WTC11 (cell line): ENCODE data around the gene OSBPL6. TPM values are rescaled to one million over a fixed set of nuclear protein-coding genes. Genes with fewer than 3 reads are reported as not detected.

Experiments used
- ATAC-seq: fragments of 200-7000 bp; cut with Tn5 transposase; 2 replicates; pipeline ENCODE4 v1.10.0; 2021; ENCODE audit warnings: mild to moderate bottlenecking, moderate library complexity
- CTCF ChIA-PET: fragments of 300-600 bp; sonication (Branson Sonifier 250); formaldehyde crosslinking; loops from one replicate; lab custom pipeline; 2021; ENCODE audit warnings: antibody characterized with exemption; lab: Charles Lee
- POLR2A ChIA-PET: fragments of 350-600 bp; sonication (Branson Sonifier 250); formaldehyde crosslinking; loops from one replicate; lab custom pipeline; 2021; ENCODE audit warnings: antibody characterized with exemption; lab: Charles Lee
- DNase-seq: peaks from one replicate; pipeline ENCODE4 v3.0.0; 2021; ENCODE audit warnings: low spot score
- H3K27ac Mint-ChIP-seq: 2 replicates; pipeline ENCODE4 v1.8.0; 2021; ENCODE audit warnings: mixed read lengths
- H3K27me3 Mint-ChIP-seq: 2 replicates; pipeline ENCODE4 v1.8.0; 2021; ENCODE audit warnings: low read depth, mild to moderate bottlenecking, moderate library complexity, mixed read lengths
- H3K36me3 Mint-ChIP-seq: 2 replicates; pipeline ENCODE4 v1.8.0; 2021; ENCODE audit warnings: mixed read lengths
- H3K4me1 Mint-ChIP-seq: 2 replicates; pipeline ENCODE4 v1.8.0; 2022; ENCODE audit warnings: mixed read lengths
- H3K4me3 Mint-ChIP-seq: 2 replicates; pipeline ENCODE4 v1.8.0; 2021; ENCODE audit warnings: mild to moderate bottlenecking, moderate library complexity, mixed read lengths
- H3K9me3 Mint-ChIP-seq: 2 replicates; pipeline ENCODE4 v1.8.0; 2021; ENCODE audit warnings: mixed read lengths
- CREB1 ChIP-seq: sonication (generic); formaldehyde crosslinking; IDR thresholded peaks from 2 replicates; pipeline ENCODE4 v1.8.0; 2023; ENCODE audit warnings: mild to moderate bottlenecking, missing genetic modification reagents
- ETV6 ChIP-seq: sonication (generic); formaldehyde crosslinking; IDR thresholded peaks from 2 replicates; pipeline ENCODE4 v1.8.1; 2022; ENCODE audit warnings: mild to moderate bottlenecking, missing genetic modification reagents
- FOXJ3 ChIP-seq: sonication (generic); formaldehyde crosslinking; IDR thresholded peaks from 2 replicates; pipeline ENCODE4 v1.9.0; 2021; ENCODE audit warnings: missing genetic modification reagents, mild to moderate bottlenecking, borderline replicate concordance
- GTF2I ChIP-seq: fragments of 250-450 bp; sonication (Bioruptor Pico); conservative IDR thresholded peaks from 2 replicates; pipeline ENCODE4 v1.4.0; 2021; ENCODE audit warnings: mild to moderate bottlenecking
- JUN ChIP-seq: sonication (generic); formaldehyde crosslinking; IDR thresholded peaks from 2 replicates; pipeline ENCODE4 v1.8.0; 2023; ENCODE audit warnings: mild to moderate bottlenecking, missing genetic modification reagents
- NR1H2 ChIP-seq: sonication (generic); formaldehyde crosslinking; IDR thresholded peaks from 2 replicates; pipeline ENCODE4 v1.9.0; 2021; ENCODE audit warnings: mild to moderate bottlenecking, moderate library complexity, missing genetic modification reagents
- NR2C2 ChIP-seq: sonication (generic); formaldehyde crosslinking; IDR thresholded peaks from 2 replicates; pipeline ENCODE4 v1.8.0; 2022; ENCODE audit warnings: mild to moderate bottlenecking, missing genetic modification reagents
- SMAD4 ChIP-seq: sonication (generic); formaldehyde crosslinking; IDR thresholded peaks from 2 replicates; pipeline ENCODE4 v1.8.0; 2022; ENCODE audit warnings: mild to moderate bottlenecking, missing genetic modification reagents
- ZNF263 ChIP-seq: sonication (generic); formaldehyde crosslinking; IDR thresholded peaks from 2 replicates; pipeline ENCODE4 v1.8.1; 2022; ENCODE audit warnings: low read depth, mild to moderate bottlenecking, moderate library complexity, missing genetic modification reagents
- ZNF416 ChIP-seq: fragments of 250-450 bp; sonication (Bioruptor Pico); IDR thresholded peaks from 2 replicates; pipeline ENCODE4 v1.9.0; 2021; ENCODE audit warnings: mild to moderate bottlenecking, inconsistent platforms
- ZNF671 ChIP-seq: fragments of 250-450 bp; sonication (Bioruptor Pico); IDR thresholded peaks from 2 replicates; pipeline ENCODE4 v1.8.0; 2021; ENCODE audit warnings: mild to moderate bottlenecking
- total RNA-seq: library from RNA; stranded (reverse); gene quantifications from 3 replicates; pipeline ENCODE4 v1.2.3, GENCODE V29; 2021
- TF ChIP-seq, protein P1 (sequence below): fragments of 250-450 bp; sonication (Bioruptor Pico); IDR thresholded peaks from 2 replicates; pipeline ENCODE4 v1.9.0; 2021; ENCODE audit warnings: mild to moderate bottlenecking, borderline replicate concordance
- TF ChIP-seq, protein P2 (sequence below): sonication (generic); formaldehyde crosslinking; IDR thresholded peaks from 2 replicates; pipeline ENCODE4 v1.8.1; 2023; ENCODE audit warnings: mild to moderate bottlenecking, missing genetic modification reagents, moderate library complexity
- TF ChIP-seq, protein P3 (sequence below): sonication (generic); formaldehyde crosslinking; IDR thresholded peaks from 2 replicates; pipeline ENCODE4 v1.8.0; 2022; ENCODE audit warnings: mild to moderate bottlenecking, missing genetic modification reagents
- TF ChIP-seq, protein P4 (sequence below): sonication (generic); formaldehyde crosslinking; IDR thresholded peaks from 2 replicates; pipeline ENCODE4 v1.8.0; 2022; ENCODE audit warnings: missing genetic modification reagents
- TF ChIP-seq, protein P5 (sequence below): sonication (generic); formaldehyde crosslinking; IDR thresholded peaks from 2 replicates; pipeline ENCODE4 v1.8.1; 2022; ENCODE audit warnings: low read depth, missing genetic modification reagents, borderline replicate concordance
- TF ChIP-seq, protein P6 (sequence below): sonication (generic); formaldehyde crosslinking; IDR thresholded peaks from 2 replicates; pipeline ENCODE4 v1.8.1; 2022; ENCODE audit warnings: mild to moderate bottlenecking, missing genetic modification reagents, moderate library complexity, borderline replicate concordance

Gene OSBPL6
- total RNA-seq, 1 experiment from 2014 or later: 9.2 TPM

DNA sequence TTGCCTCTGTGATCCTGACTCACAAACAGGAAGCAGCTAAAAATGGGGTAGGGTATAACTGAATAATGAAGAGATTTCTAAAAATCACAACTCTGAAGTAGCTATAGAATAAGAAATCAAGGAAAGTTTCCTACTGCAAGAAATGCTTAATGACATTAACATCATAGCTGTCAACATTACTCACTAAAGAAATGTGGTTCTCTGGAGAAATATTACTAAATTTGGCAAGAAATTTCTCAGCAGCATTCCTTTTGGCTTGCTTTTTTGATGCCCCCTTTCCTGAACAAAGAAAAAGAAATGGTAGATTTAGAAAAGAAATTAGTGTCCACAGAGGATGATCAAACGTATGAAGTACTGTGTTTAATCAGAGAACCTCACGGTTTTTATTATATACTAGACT lies 247.1 kb downstream of the OSBPL6 start (continued):
- TF ChIP-seq, protein P1, sequence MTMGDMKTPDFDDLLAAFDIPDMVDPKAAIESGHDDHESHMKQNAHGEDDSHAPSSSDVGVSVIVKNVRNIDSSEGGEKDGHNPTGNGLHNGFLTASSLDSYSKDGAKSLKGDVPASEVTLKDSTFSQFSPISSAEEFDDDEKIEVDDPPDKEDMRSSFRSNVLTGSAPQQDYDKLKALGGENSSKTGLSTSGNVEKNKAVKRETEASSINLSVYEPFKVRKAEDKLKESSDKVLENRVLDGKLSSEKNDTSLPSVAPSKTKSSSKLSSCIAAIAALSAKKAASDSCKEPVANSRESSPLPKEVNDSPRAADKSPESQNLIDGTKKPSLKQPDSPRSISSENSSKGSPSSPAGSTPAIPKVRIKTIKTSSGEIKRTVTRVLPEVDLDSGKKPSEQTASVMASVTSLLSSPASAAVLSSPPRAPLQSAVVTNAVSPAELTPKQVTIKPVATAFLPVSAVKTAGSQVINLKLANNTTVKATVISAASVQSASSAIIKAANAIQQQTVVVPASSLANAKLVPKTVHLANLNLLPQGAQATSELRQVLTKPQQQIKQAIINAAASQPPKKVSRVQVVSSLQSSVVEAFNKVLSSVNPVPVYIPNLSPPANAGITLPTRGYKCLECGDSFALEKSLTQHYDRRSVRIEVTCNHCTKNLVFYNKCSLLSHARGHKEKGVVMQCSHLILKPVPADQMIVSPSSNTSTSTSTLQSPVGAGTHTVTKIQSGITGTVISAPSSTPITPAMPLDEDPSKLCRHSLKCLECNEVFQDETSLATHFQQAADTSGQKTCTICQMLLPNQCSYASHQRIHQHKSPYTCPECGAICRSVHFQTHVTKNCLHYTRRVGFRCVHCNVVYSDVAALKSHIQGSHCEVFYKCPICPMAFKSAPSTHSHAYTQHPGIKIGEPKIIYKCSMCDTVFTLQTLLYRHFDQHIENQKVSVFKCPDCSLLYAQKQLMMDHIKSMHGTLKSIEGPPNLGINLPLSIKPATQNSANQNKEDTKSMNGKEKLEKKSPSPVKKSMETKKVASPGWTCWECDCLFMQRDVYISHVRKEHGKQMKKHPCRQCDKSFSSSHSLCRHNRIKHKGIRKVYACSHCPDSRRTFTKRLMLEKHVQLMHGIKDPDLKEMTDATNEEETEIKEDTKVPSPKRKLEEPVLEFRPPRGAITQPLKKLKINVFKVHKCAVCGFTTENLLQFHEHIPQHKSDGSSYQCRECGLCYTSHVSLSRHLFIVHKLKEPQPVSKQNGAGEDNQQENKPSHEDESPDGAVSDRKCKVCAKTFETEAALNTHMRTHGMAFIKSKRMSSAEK: no peak
- TF ChIP-seq, protein P2, sequence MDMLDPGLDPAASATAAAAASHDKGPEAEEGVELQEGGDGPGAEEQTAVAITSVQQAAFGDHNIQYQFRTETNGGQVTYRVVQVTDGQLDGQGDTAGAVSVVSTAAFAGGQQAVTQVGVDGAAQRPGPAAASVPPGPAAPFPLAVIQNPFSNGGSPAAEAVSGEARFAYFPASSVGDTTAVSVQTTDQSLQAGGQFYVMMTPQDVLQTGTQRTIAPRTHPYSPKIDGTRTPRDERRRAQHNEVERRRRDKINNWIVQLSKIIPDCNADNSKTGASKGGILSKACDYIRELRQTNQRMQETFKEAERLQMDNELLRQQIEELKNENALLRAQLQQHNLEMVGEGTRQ: no peak
- no peak for TF ChIP-seq ZNF263
- TF ChIP-seq, protein P3, sequence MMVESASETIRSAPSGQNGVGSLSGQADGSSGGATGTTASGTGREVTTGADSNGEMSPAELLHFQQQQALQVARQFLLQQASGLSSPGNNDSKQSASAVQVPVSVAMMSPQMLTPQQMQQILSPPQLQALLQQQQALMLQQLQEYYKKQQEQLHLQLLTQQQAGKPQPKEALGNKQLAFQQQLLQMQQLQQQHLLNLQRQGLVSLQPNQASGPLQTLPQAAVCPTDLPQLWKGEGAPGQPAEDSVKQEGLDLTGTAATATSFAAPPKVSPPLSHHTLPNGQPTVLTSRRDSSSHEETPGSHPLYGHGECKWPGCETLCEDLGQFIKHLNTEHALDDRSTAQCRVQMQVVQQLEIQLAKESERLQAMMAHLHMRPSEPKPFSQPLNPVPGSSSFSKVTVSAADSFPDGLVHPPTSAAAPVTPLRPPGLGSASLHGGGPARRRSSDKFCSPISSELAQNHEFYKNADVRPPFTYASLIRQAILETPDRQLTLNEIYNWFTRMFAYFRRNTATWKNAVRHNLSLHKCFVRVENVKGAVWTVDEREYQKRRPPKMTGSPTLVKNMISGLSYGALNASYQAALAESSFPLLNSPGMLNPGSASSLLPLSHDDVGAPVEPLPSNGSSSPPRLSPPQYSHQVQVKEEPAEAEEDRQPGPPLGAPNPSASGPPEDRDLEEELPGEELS (CRISPR knock-in tag): no peak
- no peak for TF ChIP-seq CREB1 (CRISPR knock-in tag)
- no peak for TF ChIP-seq JUN (CRISPR knock-in tag)
- no peak for TF ChIP-seq ETV6 (CRISPR knock-in tag)
- TF ChIP-seq ZNF416 (CRISPR knock-in tag): no peak
- no peak for TF ChIP-seq NR2C2 (CRISPR knock-in tag)

DNA sequence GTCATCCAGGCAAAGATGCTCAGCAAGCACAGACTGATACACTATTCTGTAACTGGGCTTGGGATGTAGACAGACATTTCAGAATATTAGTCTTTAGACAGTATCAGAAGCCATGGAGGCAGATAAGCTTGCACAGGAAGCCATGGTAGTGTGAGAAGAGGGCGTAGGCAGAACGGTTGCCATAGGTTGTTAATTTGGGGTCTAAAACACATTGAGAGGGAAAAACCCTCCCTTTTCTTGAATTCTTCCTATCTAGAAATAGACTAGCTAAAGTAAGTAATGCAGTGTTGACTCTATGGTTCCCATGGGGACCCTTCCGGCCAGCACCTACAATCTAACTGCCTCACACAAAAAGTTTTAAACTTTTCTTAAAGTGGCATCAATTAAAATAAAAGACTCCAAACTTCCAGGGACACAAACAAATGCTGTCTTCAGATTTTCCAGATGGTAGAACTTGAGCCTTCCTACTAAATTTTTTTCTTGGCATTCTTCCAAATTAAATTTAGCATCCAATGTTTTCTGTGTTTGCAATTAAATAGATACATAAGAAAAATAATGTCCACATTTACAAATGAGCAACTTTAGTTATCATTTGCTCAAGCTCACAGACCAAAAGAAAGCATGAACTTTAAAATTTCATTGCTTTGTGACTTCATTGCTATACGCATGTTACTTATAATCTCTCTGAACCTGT lies 254.8 kb downstream of the OSBPL6 start:
- ATAC-seq: no peak
- peak overlapping the region; percentile 85 for H3K4me3 Mint-ChIP-seq
- TF ChIP-seq GTF2I (CRISPR knock-in tag) (no peak), ZNF671 (no peak), SMAD4 (CRISPR knock-in tag) (no peak), FOXJ3 (CRISPR knock-in tag) (no peak), NR1H2 (no peak)
- TF ChIP-seq, protein P4, sequence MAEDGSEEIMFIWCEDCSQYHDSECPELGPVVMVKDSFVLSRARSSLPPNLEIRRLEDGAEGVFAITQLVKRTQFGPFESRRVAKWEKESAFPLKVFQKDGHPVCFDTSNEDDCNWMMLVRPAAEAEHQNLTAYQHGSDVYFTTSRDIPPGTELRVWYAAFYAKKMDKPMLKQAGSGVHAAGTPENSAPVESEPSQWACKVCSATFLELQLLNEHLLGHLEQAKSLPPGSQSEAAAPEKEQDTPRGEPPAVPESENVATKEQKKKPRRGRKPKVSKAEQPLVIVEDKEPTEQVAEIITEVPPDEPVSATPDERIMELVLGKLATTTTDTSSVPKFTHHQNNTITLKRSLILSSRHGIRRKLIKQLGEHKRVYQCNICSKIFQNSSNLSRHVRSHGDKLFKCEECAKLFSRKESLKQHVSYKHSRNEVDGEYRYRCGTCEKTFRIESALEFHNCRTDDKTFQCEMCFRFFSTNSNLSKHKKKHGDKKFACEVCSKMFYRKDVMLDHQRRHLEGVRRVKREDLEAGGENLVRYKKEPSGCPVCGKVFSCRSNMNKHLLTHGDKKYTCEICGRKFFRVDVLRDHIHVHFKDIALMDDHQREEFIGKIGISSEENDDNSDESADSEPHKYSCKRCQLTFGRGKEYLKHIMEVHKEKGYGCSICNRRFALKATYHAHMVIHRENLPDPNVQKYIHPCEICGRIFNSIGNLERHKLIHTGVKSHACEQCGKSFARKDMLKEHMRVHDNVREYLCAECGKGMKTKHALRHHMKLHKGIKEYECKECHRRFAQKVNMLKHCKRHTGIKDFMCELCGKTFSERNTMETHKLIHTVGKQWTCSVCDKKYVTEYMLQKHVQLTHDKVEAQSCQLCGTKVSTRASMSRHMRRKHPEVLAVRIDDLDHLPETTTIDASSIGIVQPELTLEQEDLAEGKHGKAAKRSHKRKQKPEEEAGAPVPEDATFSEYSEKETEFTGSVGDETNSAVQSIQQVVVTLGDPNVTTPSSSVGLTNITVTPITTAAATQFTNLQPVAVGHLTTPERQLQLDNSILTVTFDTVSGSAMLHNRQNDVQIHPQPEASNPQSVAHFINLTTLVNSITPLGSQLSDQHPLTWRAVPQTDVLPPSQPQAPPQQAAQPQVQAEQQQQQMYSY: no peak
- TF ChIP-seq, protein P5, sequence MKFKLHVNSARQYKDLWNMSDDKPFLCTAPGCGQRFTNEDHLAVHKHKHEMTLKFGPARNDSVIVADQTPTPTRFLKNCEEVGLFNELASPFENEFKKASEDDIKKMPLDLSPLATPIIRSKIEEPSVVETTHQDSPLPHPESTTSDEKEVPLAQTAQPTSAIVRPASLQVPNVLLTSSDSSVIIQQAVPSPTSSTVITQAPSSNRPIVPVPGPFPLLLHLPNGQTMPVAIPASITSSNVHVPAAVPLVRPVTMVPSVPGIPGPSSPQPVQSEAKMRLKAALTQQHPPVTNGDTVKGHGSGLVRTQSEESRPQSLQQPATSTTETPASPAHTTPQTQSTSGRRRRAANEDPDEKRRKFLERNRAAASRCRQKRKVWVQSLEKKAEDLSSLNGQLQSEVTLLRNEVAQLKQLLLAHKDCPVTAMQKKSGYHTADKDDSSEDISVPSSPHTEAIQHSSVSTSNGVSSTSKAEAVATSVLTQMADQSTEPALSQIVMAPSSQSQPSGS: no peak
- TF ChIP-seq, protein P6, sequence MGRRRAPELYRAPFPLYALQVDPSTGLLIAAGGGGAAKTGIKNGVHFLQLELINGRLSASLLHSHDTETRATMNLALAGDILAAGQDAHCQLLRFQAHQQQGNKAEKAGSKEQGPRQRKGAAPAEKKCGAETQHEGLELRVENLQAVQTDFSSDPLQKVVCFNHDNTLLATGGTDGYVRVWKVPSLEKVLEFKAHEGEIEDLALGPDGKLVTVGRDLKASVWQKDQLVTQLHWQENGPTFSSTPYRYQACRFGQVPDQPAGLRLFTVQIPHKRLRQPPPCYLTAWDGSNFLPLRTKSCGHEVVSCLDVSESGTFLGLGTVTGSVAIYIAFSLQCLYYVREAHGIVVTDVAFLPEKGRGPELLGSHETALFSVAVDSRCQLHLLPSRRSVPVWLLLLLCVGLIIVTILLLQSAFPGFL (CRISPR knock-in tag): no peak
- CTCF ChIA-PET: interaction anchor here (2.0 kb wide), 1 partner anchor 30 kb away, joined by 5 read pairs; no protein-coding TSS in a partner anchor
- DNase-seq: no peak
- no peaks in the 10 kb centered on the region for H3K9me3 Mint-ChIP-seq
- POLR2A ChIA-PET: interaction anchor here (2.1 kb wide), 1 partner anchor 35 kb away, joined by 20 read pairs; no protein-coding TSS in a partner anchor
- 0 out of 2 replicates have a peak overlapping the region, but pooled peaks have one; percentile 37 for H3K27ac Mint-ChIP-seq
- H3K36me3 Mint-ChIP-seq: peaks cover 35% of the 10 kb centered on the region
- no peaks in the 10 kb centered on the region for H3K27me3 Mint-ChIP-seq
- peaks cover 20% of the 10 kb centered on the region for H3K4me1 Mint-ChIP-seq
